ENCODE data around the gene SLX4IP. TPM values are rescaled to one million over a fixed set of nuclear protein-coding genes. Genes with fewer than 3 reads are reported as not detected.

Gene SLX4IP
- total and polyA plus RNA-seq, 2 donors (not counting 1 experiment from before 2014, with no cell fraction given): 2.0 to 8.1 TPM

DNA sequence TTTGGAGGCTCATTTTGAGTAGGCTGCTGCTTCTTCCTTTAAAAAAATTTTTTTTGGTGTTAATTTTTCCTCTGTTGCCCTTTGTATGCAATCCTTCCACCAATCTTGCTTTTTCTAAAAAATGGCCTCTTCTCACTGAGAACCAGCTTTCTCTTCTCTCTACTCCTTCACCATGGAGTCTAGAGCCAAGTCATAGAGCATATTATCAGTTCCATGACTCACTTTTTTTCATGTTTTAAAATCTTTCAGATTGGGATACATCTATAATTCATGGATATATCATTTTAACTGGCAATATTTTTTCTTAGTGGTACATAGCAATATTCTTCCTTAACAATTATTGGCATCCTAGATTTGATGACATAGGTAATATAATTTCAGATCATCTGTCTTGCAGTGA is 62.7 kb downstream of the SLX4IP start:
- ATAC-seq (ENCODE audit: low read depth) (no peak), DNase-seq (no peak)
- Mint-ChIP-seq H3K27ac (no peak overlapping the region), H3K4me3 (no peak overlapping the region), H3K9me3 (ENCODE audit: insufficient read depth) (peaks cover 3% of the 10 kb centered on the region), H3K4me1 (peaks cover 27% of the 10 kb centered on the region), H3K27me3 (no peaks in the 10 kb centered on the region)
- Histone ChIP-seq H3K4me2 (replicated peaks; ENCODE audit: low read depth, low read length, poor library complexity, severe bottlenecking) (no peak overlapping the region), H3K4me3 (ENCODE audit: control extremely low read depth in 1 of 5, extremely low read depth in 1 of 5, insufficient read depth in 1 of 5, low read depth in 2 of 5, low read length in 4 of 5) (no peak overlapping the region), H3K79me2 (ENCODE audit: control insufficient read depth, insufficient read depth, low read length) (peaks cover 29% of the 10 kb centered on the region), H3K36me3 (replicated peaks in 1 of 2; ENCODE audit: control extremely low read depth in 1 of 2, control insufficient read depth in 1 of 2, extremely low read depth in 1 of 2, insufficient read depth in 2 of 2, low read length in 1 of 2) (no peaks in the 10 kb centered on the region), H3K9me3 (ENCODE audit: control extremely low read depth in 1 of 3, control insufficient read depth in 2 of 3, insufficient read depth in 1 of 3, low read length in 2 of 3) (no peaks in the 10 kb centered on the region), H3K4me1 (ENCODE audit: control insufficient read depth in 2 of 2, insufficient read depth in 2 of 2, low read length in 2 of 2) (peaks cover 2% of the 10 kb centered on the region in 2 donors), H3K27me3 (replicated peaks in 1 of 4; ENCODE audit: control extremely low read depth in 1 of 4, control insufficient read depth in 3 of 4, insufficient read depth in 4 of 4, low read length in 3 of 4) (no peaks in the 10 kb centered on the region), H3K27ac (ENCODE audit: low read length in 2 of 2) (no peak overlapping the region), H4K20me1 (ENCODE audit: control insufficient read depth, insufficient read depth, low read length, poor library complexity, severe bottlenecking) (no peaks in the 10 kb centered on the region), H3K9ac (ENCODE audit: low read length) (no peak overlapping the region), H2AFZ (ENCODE audit: insufficient read depth, low read depth, low read length, poor library complexity, severe bottlenecking) (no peak overlapping the region)
- ChIA-PET POLR2A (no interaction called here), CTCF (no interaction called here)
- TF ChIP-seq EZH2 (IDR thresholded peaks at IDR 0.05; ENCODE audit: borderline replicate concordance, insufficient read depth, low read depth, low read length, poor library complexity, severe bottlenecking): no peak
- no peak for TF ChIP-seq CTCF (IDR thresholded peaks at IDR 0.05)
- intact Hi-C loops (cut with micrococcal nuclease): no loop called here

- no peak overlapping the region for H3K4me3 ChIP-seq (ENCODE audit: control extremely low read depth in 1 of 5, extremely low read depth in 1 of 5, insufficient read depth in 1 of 5, low read depth in 2 of 5, low read length in 4 of 5)
- no peaks in the 10 kb centered on the region for H4K20me1 ChIP-seq (ENCODE audit: control insufficient read depth, insufficient read depth, low read length, poor library complexity, severe bottlenecking)
- no CpG with 5 or more reads among the region's 1 CpG for WGBS (ENCODE audit: insufficient coverage)
- DNase-seq: no peak
- no peaks in the 10 kb centered on the region for H3K9me3 ChIP-seq (ENCODE audit: control extremely low read depth in 1 of 3, control insufficient read depth in 2 of 3, insufficient read depth in 1 of 3, low read length in 2 of 3)
- H3K4me1 Mint-ChIP-seq: peaks cover 27% of the 10 kb centered on the region
- TF ChIP-seq EZH2 (IDR thresholded peaks at IDR 0.05; ENCODE audit: borderline replicate concordance, insufficient read depth, low read depth, low read length, poor library complexity, severe bottlenecking): no peak
- TF ChIP-seq CTCF (IDR thresholded peaks at IDR 0.05): no peak
- H3K4me3 Mint-ChIP-seq: no peak overlapping the region
- no peaks in the 10 kb centered on the region for H3K36me3 ChIP-seq (replicated peaks in 1 of 2; ENCODE audit: control extremely low read depth in 1 of 2, control insufficient read depth in 1 of 2, extremely low read depth in 1 of 2, insufficient read depth in 2 of 2, low read length in 1 of 2)
- H3K9ac ChIP-seq (ENCODE audit: low read length): no peak overlapping the region
- ATAC-seq (ENCODE audit: low read depth): no peak
- ChIA-PET POLR2A (no interaction called here), CTCF (no interaction called here)
- intact Hi-C loops (cut with micrococcal nuclease): no loop called here
- peaks cover 2% of the 10 kb centered on the region in 2 donors for H3K4me1 ChIP-seq (ENCODE audit: control insufficient read depth in 2 of 2, insufficient read depth in 2 of 2, low read length in 2 of 2)
- H3K4me2 ChIP-seq (replicated peaks; ENCODE audit: low read depth, low read length, poor library complexity, severe bottlenecking): no peak overlapping the region
- H3K27me3 ChIP-seq (replicated peaks in 1 of 4; ENCODE audit: control extremely low read depth in 1 of 4, control insufficient read depth in 3 of 4, insufficient read depth in 4 of 4, low read length in 3 of 4): no peaks in the 10 kb centered on the region
- H3K27ac Mint-ChIP-seq: no peak overlapping the region
- H2AFZ ChIP-seq (ENCODE audit: insufficient read depth, low read depth, low read length, poor library complexity, severe bottlenecking): no peak overlapping the region
- H3K27me3 Mint-ChIP-seq: no peaks in the 10 kb centered on the region
- H3K27ac ChIP-seq (ENCODE audit: low read length in 2 of 2): no peak overlapping the region
- H3K79me2 ChIP-seq (ENCODE audit: control insufficient read depth, insufficient read depth, low read length): peaks cover 27% of the 10 kb centered on the region
- no peaks in the 10 kb centered on the region for H3K9me3 Mint-ChIP-seq (ENCODE audit: insufficient read depth)
Measured at GRCh38 chr20:10498200-10498599, 63.1 kb downstream of the SLX4IP start.

Measured in B cell (primary cell).